DND-41 (cell line): ENCODE data around the gene ULBP2.

Experiments
- CTCF ChIP-seq: IDR thresholded peaks from 2 replicates; pipeline ENCODE4 v1.5.1; 2012; ENCODE audit warnings: borderline replicate concordance, low read length, moderate library complexity, mild to moderate bottlenecking; ENCODE audit not compliant: poor library complexity, severe bottlenecking; ENCODE audit errors: extremely low read depth
- EZH2 ChIP-seq: IDR thresholded peaks from 3 replicates; pipeline ENCODE4 v1.6.1; 2012; ENCODE audit warnings: borderline replicate concordance, low read depth, mild to moderate bottlenecking, moderate library complexity, low read length, inconsistent platforms; ENCODE audit not compliant: severe bottlenecking

GRCh38 chr6:149963212-149963461 is 21.3 kb downstream of the ULBP2 start:
- TF ChIP-seq CTCF (no peak), EZH2 (no peak)
